GM18511 (cell line): ENCODE results near the gene CEP63.
"Not testable (repeated sequence)": the region's sequence is repeated elsewhere in the genome, so short reads cannot be mapped to it uniquely, and the experiment has no call there.

Source experiments
- ATAC-seq: cut with Tn5 transposase; IDR thresholded peaks from one replicate; pipeline ENCODE4 v1.9.1; 2021; ENCODE audit warnings: mild to moderate bottlenecking, moderate library complexity; ENCODE audit not compliant: unreplicated experiment

CEP63 gene

GRCh38 chr3:134505485-134505884 lies 19.6 kb downstream of the CEP63 start:
- no peak for ATAC-seq

- no peak for ATAC-seq
Measured at GRCh38 chr3:134511500-134511899, 25.6 kb downstream of the CEP63 start.

GRCh38 chr3:134516905-134517304 lies 31.0 kb downstream of the CEP63 start:
- no peak for ATAC-seq

GRCh38 chr3:134517791-134518190 lies 31.9 kb downstream of the CEP63 start:
- no peak for ATAC-seq

- no peak for ATAC-seq
Measured at GRCh38 chr3:134522541-134522940, 36.7 kb downstream of the CEP63 start.

GRCh38 chr3:134525293-134525692 lies 39.4 kb downstream of the CEP63 start:
- ATAC-seq: no peak

GRCh38 chr3:134526319-134526718 lies 40.5 kb downstream of the CEP63 start:
- no peak for ATAC-seq

- ATAC-seq: no peak
Measured at GRCh38 chr3:134527037-134527436, 41.2 kb downstream of the CEP63 start.

GRCh38 chr3:134527538-134528186 lies 41.8 kb downstream of the CEP63 start:
- ATAC-seq: no peak

- no peak for ATAC-seq
Measured at GRCh38 chr3:134533493-134533892, 47.6 kb downstream of the CEP63 start.

- ATAC-seq: no peak
Measured at GRCh38 chr3:134535186-134535970, 49.5 kb downstream of the CEP63 start.

GRCh38 chr3:134536781-134537180 lies 50.9 kb downstream of the CEP63 start:
- no peak for ATAC-seq

GRCh38 chr3:134542287-134542958 lies 56.6 kb downstream of the CEP63 start:
- ATAC-seq: no peak

GRCh38 chr3:134543113-134543512 lies 57.3 kb downstream of the CEP63 start:
- ATAC-seq: no peak

GRCh38 chr3:134544316-134544715 lies 58.5 kb downstream of the CEP63 start:
- no peak for ATAC-seq

GRCh38 chr3:134544783-134545182 lies 58.9 kb downstream of the CEP63 start:
- ATAC-seq: not testable (repeated sequence)

GRCh38 chr3:134545818-134546217 lies 60.0 kb downstream of the CEP63 start:
- ATAC-seq: no peak

- no peak for ATAC-seq
Measured at GRCh38 chr3:134552784-134553183, 66.9 kb downstream of the CEP63 start.

- ATAC-seq: no peak
Measured at GRCh38 chr3:134559591-134559990, 73.7 kb downstream of the CEP63 start.

- ATAC-seq: no peak
Measured at GRCh38 chr3:134562055-134562454, 76.2 kb downstream of the CEP63 start.

- ATAC-seq: no peak
Measured at GRCh38 chr3:134563601-134564000, 77.7 kb downstream of the CEP63 start.

- no peak for ATAC-seq
Measured at GRCh38 chr3:134564991-134565390, 79.1 kb downstream of the CEP63 start.
